Glomerular endothelial cell (primary cell): ENCODE results near the gene RFX1. TPM values are rescaled to one million over a fixed set of nuclear protein-coding genes. Genes with fewer than 3 reads are reported as not detected.

Source experiments
- DNase-seq: peaks from one replicate; pipeline ENCODE4 v3.0.0-alpha.2; 2011; ENCODE audit warnings: low read depth, low spot score; ENCODE audit errors: extremely low read depth
- total RNA-seq: library from RNA; depleted of rRNA; stranded (reverse); fragments of >200 nt; gene quantifications from 2 replicates; pipeline ENCODE4 v1.2.3, GENCODE V29; 2015

RFX1 gene
- total RNA-seq, 1 donor from 2014 or later, result 8.2 TPM

DNA sequence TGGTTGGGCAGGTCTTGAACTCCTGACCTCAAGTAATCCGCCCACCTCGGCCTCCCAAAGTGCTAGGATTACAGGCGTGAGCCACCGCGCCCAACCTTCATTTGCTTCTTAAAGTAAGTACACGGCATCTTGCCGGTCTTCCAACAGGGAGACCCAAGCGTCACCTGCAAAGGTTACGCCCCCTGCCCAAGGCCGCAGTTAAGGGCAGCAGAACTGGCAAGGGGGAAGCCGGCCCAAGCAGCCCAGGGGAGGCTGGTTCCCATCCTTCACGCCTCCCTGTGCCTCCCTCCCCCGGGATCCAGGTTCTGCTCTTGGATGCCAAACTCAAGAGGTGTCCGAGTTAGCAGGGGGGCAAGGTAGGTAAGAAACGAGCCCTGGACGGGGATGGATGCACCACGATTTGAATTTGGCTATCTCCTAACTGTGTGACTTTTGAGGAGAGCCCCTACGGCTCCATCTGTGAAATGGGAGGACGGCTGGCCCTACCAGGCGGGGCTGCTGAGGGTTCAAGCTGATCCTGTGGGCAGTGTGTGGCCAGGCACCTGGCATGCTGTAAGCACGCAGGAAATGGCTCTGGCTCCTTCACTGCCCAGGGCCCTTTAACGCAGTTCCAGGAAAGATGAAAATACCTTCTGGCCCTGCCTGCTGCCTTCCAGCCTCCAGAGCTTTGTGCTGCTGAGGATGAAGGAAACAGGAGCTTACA is 9.0 kb downstream of the RFX1 start:
- no peak for DNase-seq

- DNase-seq, result no peak
Measured at GRCh38 chr19:13995878-13996765, 10.0 kb downstream of the RFX1 start.

GRCh38 chr19:13995017-13995728 is 10.9 kb downstream of the RFX1 start:
- no peak for DNase-seq

DNA sequence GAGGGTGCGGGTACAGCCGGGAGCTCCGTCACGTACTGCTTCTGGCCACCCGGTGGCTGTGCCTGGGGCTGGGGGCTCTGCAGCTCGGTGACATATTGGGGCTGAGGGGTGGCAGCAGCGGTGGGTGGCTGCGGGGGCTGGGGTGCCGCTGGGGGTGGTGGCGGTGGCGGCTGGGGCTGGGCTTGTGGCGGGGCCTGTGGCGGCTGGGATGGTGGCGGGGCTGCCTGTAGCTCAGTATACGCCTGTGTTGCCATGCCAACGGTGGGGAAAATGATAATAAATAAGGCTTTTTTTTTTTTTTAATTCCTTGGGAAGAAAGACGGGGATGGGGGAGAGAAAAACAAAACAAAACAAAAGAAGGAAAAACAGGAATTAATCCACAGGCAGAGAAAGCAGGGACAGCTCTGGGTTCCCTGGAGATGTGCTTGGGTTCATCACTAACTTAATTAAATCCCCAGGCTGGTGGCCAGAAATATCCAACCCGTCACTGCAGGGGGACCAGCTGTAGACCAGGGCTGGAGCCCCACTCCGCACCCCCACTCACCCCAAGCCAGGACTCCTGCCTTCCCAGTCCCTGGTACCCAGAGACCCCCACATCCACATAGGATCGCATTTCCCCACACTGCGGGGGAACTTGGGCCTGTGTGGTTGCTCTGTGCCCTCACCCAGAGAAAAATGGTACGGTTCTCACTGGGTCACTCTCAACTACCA is 12.4 kb downstream of the RFX1 start:
- DNase-seq, result no peak

DNA sequence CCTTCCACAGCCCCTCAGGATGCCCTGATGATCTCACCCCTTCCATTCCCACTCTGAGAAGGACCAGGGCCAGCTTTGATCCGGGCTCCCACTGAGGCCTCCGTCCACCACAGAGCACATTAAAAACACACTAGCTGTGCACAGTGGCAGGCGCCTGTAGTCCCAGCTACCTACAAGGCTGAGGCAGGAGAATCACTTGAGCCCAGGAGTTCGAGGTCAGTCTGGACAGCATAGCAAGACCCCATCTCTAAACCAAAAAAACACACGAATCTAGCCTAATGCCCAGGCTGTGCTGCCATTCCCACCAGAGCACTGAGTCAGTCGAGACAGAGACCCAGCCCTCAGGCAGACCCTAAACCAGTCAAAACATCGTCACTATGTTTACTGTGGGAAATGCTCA is 14.1 kb downstream of the RFX1 start:
- no peak for DNase-seq

DNA sequence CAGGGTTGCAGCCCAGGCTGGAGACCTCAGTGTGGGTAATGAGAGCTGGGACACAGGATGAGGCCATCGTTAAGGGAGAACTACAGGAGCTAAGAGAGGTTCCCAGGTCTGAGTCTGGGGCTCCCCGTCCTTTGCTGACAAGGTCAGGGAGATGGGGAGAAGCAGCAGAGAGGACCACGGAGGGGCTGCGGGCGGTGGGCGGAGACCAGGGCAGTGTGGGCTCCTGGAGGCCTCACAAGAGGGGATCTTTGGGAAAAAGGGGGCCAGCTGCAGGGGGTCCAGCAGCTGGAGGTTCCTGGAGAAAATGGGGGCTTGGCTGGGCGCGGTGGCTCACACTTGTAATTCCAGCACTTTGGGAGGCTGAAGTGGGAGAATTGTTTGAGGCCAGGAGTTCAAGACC is 16.0 kb downstream of the RFX1 start:
- DNase-seq, result no peak

- DNase-seq, result no peak
Measured at GRCh38 chr19:13989487-13989886, 16.6 kb downstream of the RFX1 start.

DNA sequence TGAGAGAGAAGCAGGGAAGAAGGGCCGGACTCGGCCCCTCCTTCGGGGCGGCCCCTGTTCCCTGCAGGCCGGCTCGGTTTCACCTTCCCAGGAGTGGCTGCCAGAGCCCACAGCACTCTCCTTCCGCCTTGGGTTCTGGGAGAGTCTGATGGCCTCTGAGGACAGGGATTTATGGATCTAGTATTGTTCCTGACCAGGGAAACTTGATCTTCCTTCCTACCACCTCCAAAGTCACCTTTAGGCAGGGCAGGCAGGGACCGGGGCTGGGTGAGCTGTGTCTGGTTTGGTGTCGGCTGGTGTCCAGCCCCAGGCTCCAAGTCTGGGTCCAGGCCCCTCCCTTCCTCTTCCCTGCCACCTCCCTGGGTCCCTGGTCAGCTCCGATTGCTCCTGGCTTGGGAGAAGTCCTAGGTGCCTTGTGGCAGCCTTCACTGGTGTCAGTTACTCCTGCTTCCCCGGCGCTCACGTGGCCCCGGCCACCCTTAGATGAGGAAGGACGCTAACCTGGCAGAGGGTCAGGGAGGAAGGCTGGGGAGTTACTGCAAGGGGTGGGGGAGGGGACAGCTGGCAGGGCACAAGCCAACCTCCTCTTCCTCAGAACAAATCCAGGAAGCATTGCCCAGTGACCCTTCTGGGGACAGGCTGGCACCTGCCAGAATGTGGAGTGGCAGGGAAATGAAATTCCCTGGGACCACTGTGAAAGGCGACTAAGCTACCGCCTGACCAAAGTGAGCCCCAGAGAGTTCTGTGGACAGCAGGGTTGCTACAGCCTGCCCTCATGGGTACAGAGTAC is 18.8 kb downstream of the RFX1 start:
- DNase-seq, result no peak

GRCh38 chr19:13986348-13986904 is 19.7 kb downstream of the RFX1 start:
- peak; percentile 42 for DNase-seq

DNA sequence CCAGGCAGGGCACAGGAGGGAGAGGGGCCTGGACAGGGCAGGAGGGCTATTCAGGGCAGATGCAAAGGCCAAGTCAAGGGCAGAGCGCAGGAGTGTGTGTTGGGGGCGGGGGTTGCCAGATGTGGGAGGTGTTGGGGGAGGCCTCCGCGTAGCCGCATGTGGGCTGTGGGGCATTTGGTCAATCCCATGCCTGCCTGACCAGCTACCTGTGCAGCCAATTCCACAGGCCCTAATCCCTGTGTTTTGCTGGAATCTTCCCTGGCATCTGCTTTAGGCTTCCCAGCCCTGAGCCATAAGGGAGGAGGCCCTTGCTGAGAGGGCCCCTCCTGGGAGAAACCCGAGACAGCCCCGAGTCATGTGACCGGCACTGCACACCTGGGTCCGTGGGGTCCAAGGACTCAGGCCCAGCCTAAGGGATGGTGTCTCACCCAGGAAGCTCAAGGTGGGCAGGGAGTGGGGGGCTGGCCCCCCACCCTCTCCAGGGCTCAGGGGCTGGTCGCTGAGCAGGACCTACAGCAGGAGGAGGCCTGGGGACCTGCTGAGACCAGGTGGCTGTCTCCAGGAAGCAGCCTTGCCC is 20.3 kb downstream of the RFX1 start:
- DNase-seq, result no peak

GRCh38 chr19:13984875-13985741 is 21.0 kb downstream of the RFX1 start:
- DNase-seq, result no peak

GRCh38 chr19:13984186-13984585 is 21.9 kb downstream of the RFX1 start:
- no peak for DNase-seq

- DNase-seq, result no peak
Measured at GRCh38 chr19:13983213-13983889, 22.8 kb downstream of the RFX1 start.

DNA sequence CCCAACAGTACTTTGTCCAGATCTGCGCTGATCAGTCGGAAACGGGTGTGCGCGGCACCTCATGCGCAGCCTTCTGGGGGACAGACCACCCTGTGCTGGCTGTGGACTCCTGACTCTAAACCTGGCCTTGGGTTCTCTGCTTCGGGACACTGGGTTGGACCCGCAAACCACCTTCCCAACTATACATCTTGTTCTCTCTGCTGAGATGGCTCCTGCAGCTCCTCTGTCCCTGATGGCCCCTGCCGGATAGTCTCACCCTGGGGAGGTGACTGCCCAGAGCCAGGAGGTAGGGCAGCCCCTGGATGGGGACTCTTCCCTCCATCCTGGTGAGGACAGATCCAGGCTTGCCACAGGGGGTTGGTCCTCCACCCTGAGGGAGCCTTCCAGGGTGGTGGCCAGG is 23.3 kb downstream of the RFX1 start:
- no peak for DNase-seq

- DNase-seq, result no peak
Measured at GRCh38 chr19:13981988-13982501, 24.1 kb downstream of the RFX1 start.

GRCh38 chr19:13981467-13981866 is 24.7 kb downstream of the RFX1 start:
- DNase-seq, result no peak

DNA sequence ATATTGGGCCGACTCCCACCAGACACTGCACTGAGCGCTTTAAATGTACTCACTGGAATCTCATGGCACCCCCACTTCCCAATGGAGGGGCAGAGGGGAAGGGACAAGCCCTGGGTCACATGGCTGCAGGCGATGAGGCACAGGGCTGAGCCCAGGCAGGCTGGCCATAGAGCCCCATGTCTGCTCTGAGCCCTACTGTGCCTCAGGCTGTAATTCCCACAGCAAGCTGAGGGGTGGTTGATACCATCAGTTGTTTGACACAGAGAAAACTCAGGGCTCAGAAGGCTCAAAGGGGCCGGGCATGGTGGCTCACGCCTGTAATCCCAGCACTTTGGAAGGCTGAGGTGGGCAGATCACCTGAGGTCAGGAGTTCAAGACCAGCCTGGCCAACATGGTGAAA is 25.1 kb downstream of the RFX1 start:
- no peak for DNase-seq

GRCh38 chr19:13980340-13980739 is 25.8 kb downstream of the RFX1 start:
- no peak for DNase-seq
